WTC11 (cell line): ENCODE data around the gene KDM5B. TPM values are rescaled to one million over a fixed set of nuclear protein-coding genes. Genes with fewer than 3 reads are reported as not detected.

Source experiments
- ATAC-seq: fragments of 200-7000 bp; cut with Tn5 transposase; 2 replicates; pipeline ENCODE4 v1.10.0; 2021; ENCODE audit warnings: mild to moderate bottlenecking, moderate library complexity
- CTCF ChIA-PET: fragments of 300-600 bp; sonication (Branson Sonifier 250); formaldehyde crosslinking; loops from one replicate; lab custom pipeline; 2021; ENCODE audit warnings: antibody characterized with exemption; lab: Charles Lee
- POLR2A ChIA-PET: fragments of 350-600 bp; sonication (Branson Sonifier 250); formaldehyde crosslinking; loops from one replicate; lab custom pipeline; 2021; ENCODE audit warnings: antibody characterized with exemption; lab: Charles Lee
- DNase-seq: peaks from one replicate; pipeline ENCODE4 v3.0.0; 2021; ENCODE audit warnings: low spot score
- H3K27ac Mint-ChIP-seq: 2 replicates; pipeline ENCODE4 v1.8.0; 2021; ENCODE audit warnings: mixed read lengths
- H3K27me3 Mint-ChIP-seq: 2 replicates; pipeline ENCODE4 v1.8.0; 2021; ENCODE audit warnings: low read depth, mild to moderate bottlenecking, moderate library complexity, mixed read lengths
- H3K36me3 Mint-ChIP-seq: 2 replicates; pipeline ENCODE4 v1.8.0; 2021; ENCODE audit warnings: mixed read lengths
- H3K4me1 Mint-ChIP-seq: 2 replicates; pipeline ENCODE4 v1.8.0; 2022; ENCODE audit warnings: mixed read lengths
- H3K4me3 Mint-ChIP-seq: 2 replicates; pipeline ENCODE4 v1.8.0; 2021; ENCODE audit warnings: mild to moderate bottlenecking, moderate library complexity, mixed read lengths
- H3K9me3 Mint-ChIP-seq: 2 replicates; pipeline ENCODE4 v1.8.0; 2021; ENCODE audit warnings: mixed read lengths
- ATF1 ChIP-seq: sonication (generic); formaldehyde crosslinking; IDR thresholded peaks from 2 replicates; pipeline ENCODE4 v1.8.1; 2023; ENCODE audit warnings: mild to moderate bottlenecking, moderate library complexity, missing genetic modification reagents
- CREB1 ChIP-seq: sonication (generic); formaldehyde crosslinking; IDR thresholded peaks from 2 replicates; pipeline ENCODE4 v1.8.0; 2023; ENCODE audit warnings: mild to moderate bottlenecking, missing genetic modification reagents
- CREM ChIP-seq: sonication (generic); formaldehyde crosslinking; IDR thresholded peaks from 2 replicates; pipeline ENCODE4 v1.8.1; 2022; ENCODE audit warnings: mild to moderate bottlenecking, missing genetic modification reagents, moderate library complexity
- FOXP1 ChIP-seq: sonication (generic); formaldehyde crosslinking; IDR thresholded peaks from 2 replicates; pipeline ENCODE4 v1.8.0; 2022; ENCODE audit warnings: missing genetic modification reagents, mild to moderate bottlenecking, moderate library complexity, borderline replicate concordance
- IRF2 ChIP-seq: sonication (generic); formaldehyde crosslinking; IDR thresholded peaks from 2 replicates; pipeline ENCODE4 v1.8.0; 2022; ENCODE audit warnings: low read depth, missing genetic modification reagents, borderline replicate concordance
- JAZF1 ChIP-seq: fragments of 250-450 bp; sonication (Bioruptor Pico); IDR thresholded peaks from 2 replicates; pipeline ENCODE4 v1.9.0; 2021; ENCODE audit warnings: moderate library complexity, mild to moderate bottlenecking, inconsistent platforms
- NFE2L1 ChIP-seq: sonication (generic); formaldehyde crosslinking; IDR thresholded peaks from 2 replicates; pipeline ENCODE4 v1.8.1; 2023; ENCODE audit warnings: missing genetic modification reagents
- NR1H2 ChIP-seq: sonication (generic); formaldehyde crosslinking; IDR thresholded peaks from 2 replicates; pipeline ENCODE4 v1.9.0; 2021; ENCODE audit warnings: mild to moderate bottlenecking, moderate library complexity, missing genetic modification reagents
- NR2C2 ChIP-seq: sonication (generic); formaldehyde crosslinking; IDR thresholded peaks from 2 replicates; pipeline ENCODE4 v1.8.0; 2022; ENCODE audit warnings: mild to moderate bottlenecking, missing genetic modification reagents
- OVOL2 ChIP-seq: fragments of 250-450 bp; sonication (Bioruptor Pico); IDR thresholded peaks from 2 replicates; pipeline ENCODE4 v1.9.0; 2021; ENCODE audit warnings: mild to moderate bottlenecking, borderline replicate concordance
- SMAD4 ChIP-seq: sonication (generic); formaldehyde crosslinking; IDR thresholded peaks from 2 replicates; pipeline ENCODE4 v1.8.0; 2022; ENCODE audit warnings: mild to moderate bottlenecking, missing genetic modification reagents
- SOX15 ChIP-seq: fragments of 250-450 bp; sonication (Bioruptor Pico); IDR thresholded peaks from 2 replicates; pipeline ENCODE4 v1.9.0; 2021; ENCODE audit warnings: mild to moderate bottlenecking
- ZBTB21 ChIP-seq: sonication (generic); formaldehyde crosslinking; IDR thresholded peaks from 2 replicates; pipeline ENCODE4 v1.8.1; 2023; ENCODE audit warnings: mild to moderate bottlenecking, missing genetic modification reagents, borderline replicate concordance
- ZNF396 ChIP-seq: fragments of 250-450 bp; sonication (Bioruptor Pico); IDR thresholded peaks from 2 replicates; pipeline ENCODE4 v1.8.0; 2021; ENCODE audit warnings: mild to moderate bottlenecking, moderate library complexity, borderline replicate concordance
- total RNA-seq: library from RNA; stranded (reverse); gene quantifications from 3 replicates; pipeline ENCODE4 v1.2.3, GENCODE V29; 2021
- TF ChIP-seq, protein P1 (sequence below): sonication (generic); formaldehyde crosslinking; IDR thresholded peaks from 2 replicates; pipeline ENCODE4 v1.8.1; 2022; ENCODE audit warnings: mild to moderate bottlenecking, moderate library complexity, missing genetic modification reagents
- TF ChIP-seq, protein P2 (sequence below): sonication (generic); formaldehyde crosslinking; IDR thresholded peaks from 2 replicates; pipeline ENCODE4 v1.8.0; 2023; ENCODE audit warnings: missing genetic modification reagents
- TF ChIP-seq, protein P3 (sequence below): fragments of 250-450 bp; sonication (Bioruptor Pico); IDR thresholded peaks from 2 replicates; pipeline ENCODE4 v1.9.0; 2021; ENCODE audit warnings: mild to moderate bottlenecking
- TF ChIP-seq, protein P4 (sequence below): sonication (generic); formaldehyde crosslinking; conservative IDR thresholded peaks from 2 replicates; pipeline ENCODE4 v1.8.1; 2022; ENCODE audit warnings: mild to moderate bottlenecking, missing genetic modification reagents
- TF ChIP-seq, protein P5 (sequence below): fragments of 250-450 bp; sonication (Bioruptor Pico); conservative IDR thresholded peaks from 2 replicates; pipeline ENCODE4 v1.9.0; 2021; ENCODE audit warnings: mild to moderate bottlenecking

The KDM5B gene
- total RNA-seq, 1 experiment from 2014 or later, result 222 TPM

DNA sequence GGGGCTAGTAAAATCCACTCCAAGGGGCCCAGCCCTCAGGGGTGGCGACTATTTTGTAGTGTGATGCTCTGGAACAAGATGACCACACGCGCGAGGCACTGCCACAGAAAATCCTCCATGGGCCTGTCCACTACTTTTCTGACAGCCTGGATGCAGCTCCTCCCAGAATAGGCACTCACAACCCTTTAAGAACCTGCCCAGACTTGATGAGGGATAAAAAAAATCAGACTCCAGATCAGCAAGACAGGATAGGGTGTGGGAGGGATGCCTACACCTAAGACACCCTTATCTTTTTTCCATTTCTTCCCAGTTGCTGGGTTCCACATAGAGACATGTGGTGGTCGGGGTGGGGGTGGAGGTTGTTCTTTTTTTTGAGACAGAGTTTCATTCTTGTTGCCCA lies 36.0 kb upstream of the KDM5B start (continued):
- TF ChIP-seq, protein P1, sequence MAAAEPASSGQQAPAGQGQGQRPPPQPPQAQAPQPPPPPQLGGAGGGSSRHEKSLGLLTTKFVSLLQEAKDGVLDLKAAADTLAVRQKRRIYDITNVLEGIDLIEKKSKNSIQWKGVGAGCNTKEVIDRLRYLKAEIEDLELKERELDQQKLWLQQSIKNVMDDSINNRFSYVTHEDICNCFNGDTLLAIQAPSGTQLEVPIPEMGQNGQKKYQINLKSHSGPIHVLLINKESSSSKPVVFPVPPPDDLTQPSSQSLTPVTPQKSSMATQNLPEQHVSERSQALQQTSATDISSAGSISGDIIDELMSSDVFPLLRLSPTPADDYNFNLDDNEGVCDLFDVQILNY (CRISPR knock-in tag), result no peak
- no peak for TF ChIP-seq SMAD4
- TF ChIP-seq, protein P2, sequence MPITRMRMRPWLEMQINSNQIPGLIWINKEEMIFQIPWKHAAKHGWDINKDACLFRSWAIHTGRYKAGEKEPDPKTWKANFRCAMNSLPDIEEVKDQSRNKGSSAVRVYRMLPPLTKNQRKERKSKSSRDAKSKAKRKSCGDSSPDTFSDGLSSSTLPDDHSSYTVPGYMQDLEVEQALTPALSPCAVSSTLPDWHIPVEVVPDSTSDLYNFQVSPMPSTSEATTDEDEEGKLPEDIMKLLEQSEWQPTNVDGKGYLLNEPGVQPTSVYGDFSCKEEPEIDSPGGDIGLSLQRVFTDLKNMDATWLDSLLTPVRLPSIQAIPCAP, result no peak
- no peak for TF ChIP-seq ATF1 (CRISPR knock-in tag)
- TF ChIP-seq OVOL2, result no peak

DNA sequence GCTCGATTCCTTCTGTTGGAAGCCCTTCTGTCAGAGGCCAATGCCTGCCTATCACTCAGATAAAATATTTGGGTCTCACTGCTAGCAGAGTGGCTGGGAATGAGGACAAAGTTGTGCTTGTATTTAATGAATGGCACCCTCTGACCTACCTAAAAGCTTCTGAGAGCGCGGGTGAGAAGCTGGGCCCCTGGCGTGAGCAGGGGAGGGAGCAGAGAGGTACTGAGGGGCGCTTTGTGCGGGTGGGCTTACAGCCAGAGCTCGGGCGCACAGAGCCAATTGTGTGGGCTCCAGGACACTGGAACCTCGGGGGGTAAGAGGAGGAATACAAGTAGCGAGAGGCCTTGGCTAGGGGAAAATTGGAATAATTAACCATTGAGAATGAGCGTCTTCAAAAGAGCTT lies 34.9 kb upstream of the KDM5B start:
- no peak for ATAC-seq
- TF ChIP-seq, protein P1 (CRISPR knock-in tag), result no peak
- TF ChIP-seq IRF2 (CRISPR knock-in tag) (no peak), ZNF396 (CRISPR knock-in tag) (no peak), JAZF1 (CRISPR knock-in tag) (no peak), ZBTB21 (no peak), NR1H2 (CRISPR knock-in tag) (no peak), NR2C2 (CRISPR knock-in tag) (no peak), CREB1 (CRISPR knock-in tag) (no peak), FOXP1 (no peak)
- TF ChIP-seq, protein P3, sequence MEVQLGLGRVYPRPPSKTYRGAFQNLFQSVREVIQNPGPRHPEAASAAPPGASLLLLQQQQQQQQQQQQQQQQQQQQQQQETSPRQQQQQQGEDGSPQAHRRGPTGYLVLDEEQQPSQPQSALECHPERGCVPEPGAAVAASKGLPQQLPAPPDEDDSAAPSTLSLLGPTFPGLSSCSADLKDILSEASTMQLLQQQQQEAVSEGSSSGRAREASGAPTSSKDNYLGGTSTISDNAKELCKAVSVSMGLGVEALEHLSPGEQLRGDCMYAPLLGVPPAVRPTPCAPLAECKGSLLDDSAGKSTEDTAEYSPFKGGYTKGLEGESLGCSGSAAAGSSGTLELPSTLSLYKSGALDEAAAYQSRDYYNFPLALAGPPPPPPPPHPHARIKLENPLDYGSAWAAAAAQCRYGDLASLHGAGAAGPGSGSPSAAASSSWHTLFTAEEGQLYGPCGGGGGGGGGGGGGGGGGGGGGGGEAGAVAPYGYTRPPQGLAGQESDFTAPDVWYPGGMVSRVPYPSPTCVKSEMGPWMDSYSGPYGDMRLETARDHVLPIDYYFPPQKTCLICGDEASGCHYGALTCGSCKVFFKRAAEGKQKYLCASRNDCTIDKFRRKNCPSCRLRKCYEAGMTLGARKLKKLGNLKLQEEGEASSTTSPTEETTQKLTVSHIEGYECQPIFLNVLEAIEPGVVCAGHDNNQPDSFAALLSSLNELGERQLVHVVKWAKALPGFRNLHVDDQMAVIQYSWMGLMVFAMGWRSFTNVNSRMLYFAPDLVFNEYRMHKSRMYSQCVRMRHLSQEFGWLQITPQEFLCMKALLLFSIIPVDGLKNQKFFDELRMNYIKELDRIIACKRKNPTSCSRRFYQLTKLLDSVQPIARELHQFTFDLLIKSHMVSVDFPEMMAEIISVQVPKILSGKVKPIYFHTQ (CRISPR knock-in tag), result no peak
- TF ChIP-seq, protein P4, sequence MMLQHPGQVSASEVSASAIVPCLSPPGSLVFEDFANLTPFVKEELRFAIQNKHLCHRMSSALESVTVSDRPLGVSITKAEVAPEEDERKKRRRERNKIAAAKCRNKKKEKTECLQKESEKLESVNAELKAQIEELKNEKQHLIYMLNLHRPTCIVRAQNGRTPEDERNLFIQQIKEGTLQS (CRISPR knock-in tag), result no peak
- no peak for DNase-seq
- no peaks in the 10 kb centered on the region for H3K9me3 Mint-ChIP-seq
- ChIA-PET POLR2A (interaction anchor here (1.1 kb wide), 1 partner anchor 17 kb away, joined by 3 read pairs; no protein-coding TSS in a partner anchor), CTCF (interaction anchor here (1.2 kb wide), 1 partner anchor 186 kb away, joined by 3 read pairs; no protein-coding TSS in a partner anchor)
- H3K27ac Mint-ChIP-seq, result 0 out of 2 replicates have a peak overlapping the region, but pooled peaks have one; percentile 18
- H3K36me3 Mint-ChIP-seq, result no peaks in the 10 kb centered on the region
- H3K4me3 Mint-ChIP-seq, result no peak overlapping the region
- H3K4me1 Mint-ChIP-seq, result peaks cover 12% of the 10 kb centered on the region; the same call in 1 of the 2 replicates
- H3K27me3 Mint-ChIP-seq, result no peaks in the 10 kb centered on the region

DNA sequence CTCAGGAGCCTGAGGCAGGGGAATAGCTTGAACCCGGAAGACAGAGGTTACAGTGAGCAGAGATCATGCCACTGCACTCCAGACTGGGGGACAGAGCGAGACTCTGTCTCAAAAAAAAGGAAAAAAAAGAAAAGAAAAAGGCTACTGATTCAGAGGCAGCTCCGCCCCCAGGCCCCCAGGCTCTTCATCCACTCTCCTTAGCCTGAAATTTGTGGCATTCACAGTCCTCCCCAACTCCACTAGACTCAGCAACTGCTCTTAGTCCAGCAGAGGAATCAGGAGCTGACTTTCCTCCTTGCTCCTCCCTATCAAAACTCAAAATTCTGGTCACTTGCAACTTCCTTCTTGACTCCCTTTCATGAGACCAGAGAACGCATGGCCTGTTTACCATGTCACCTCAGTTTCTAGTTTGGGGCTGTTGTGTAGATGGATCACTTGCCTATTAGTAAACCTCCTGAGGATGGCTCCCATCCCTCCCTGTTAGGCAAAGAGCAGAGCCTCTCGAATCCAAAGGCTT lies 29.6 kb upstream of the KDM5B start:
- Mint-ChIP-seq H3K27me3 (no peaks in the 10 kb centered on the region), H3K36me3 (no peaks in the 10 kb centered on the region), H3K4me1 (peaks cover 25% of the 10 kb centered on the region), H3K27ac (0 out of 2 replicates have a peak overlapping the region, but pooled peaks have one; percentile 19), H3K9me3 (no peaks in the 10 kb centered on the region), H3K4me3 (no peak overlapping the region)
- no peak for DNase-seq
- TF ChIP-seq NR2C2 (CRISPR knock-in tag) (no peak), CREM (CRISPR knock-in tag) (no peak), SOX15 (CRISPR knock-in tag) (no peak), NFE2L1 (no peak)
- TF ChIP-seq, protein P5, sequence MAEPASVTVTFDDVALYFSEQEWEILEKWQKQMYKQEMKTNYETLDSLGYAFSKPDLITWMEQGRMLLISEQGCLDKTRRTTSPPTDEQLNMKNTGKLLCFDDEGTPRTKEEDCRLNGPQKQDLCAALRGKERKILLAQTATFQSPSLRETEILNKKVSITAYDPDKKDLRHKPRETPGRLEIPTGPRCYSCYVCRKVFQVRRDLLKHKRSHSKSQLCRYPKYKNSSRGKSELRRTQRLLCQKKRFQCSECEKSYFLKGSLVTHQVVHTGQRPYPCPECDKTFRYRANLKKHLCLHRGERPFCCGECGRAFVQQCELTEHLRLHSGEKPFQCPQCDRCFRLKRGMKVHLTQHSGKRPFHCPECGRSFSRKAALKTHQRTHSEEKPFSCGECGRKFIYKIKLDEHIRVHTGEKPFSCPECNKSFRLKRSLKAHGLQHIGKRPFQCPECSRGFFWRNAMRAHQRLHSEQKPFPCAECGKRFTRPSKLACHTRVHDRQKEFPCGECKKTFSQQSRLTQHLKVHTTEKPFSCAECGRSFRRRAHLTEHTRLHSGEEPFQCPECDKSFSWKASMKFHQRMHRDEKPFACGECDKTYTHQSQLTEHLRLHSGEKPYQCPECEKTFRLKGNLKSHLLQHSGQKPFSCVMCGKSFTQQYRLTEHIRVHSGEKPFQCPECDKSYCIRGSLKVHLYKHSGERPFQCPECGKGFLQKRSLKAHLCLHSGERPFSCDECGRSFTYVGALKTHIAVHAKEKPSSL, result no peak
- ChIA-PET CTCF (interaction anchor here (0.6 kb wide), 1 partner anchor 464 kb away, joined by 3 read pairs; no protein-coding TSS in a partner anchor), POLR2A (interaction anchor here (1.1 kb wide), 1 partner anchor 23 kb away, joined by 3 read pairs; no protein-coding TSS in a partner anchor)
- no peak for ATAC-seq
